GM12891 (cell line): Measurements from ENCODE around the gene FRA10AC1.

Experiments used
- POLR2A ChIP-seq: IDR thresholded peaks from 2 replicates; pipeline ENCODE4 v1.6.1; 2011; ENCODE audit warnings: low read depth, low read length, control low read depth
- POLR2AphosphoS5 ChIP-seq: IDR thresholded peaks from 2 replicates; pipeline ENCODE4 v1.6.1; 2011; ENCODE audit warnings: low read depth, low read length, control low read depth

DNA sequence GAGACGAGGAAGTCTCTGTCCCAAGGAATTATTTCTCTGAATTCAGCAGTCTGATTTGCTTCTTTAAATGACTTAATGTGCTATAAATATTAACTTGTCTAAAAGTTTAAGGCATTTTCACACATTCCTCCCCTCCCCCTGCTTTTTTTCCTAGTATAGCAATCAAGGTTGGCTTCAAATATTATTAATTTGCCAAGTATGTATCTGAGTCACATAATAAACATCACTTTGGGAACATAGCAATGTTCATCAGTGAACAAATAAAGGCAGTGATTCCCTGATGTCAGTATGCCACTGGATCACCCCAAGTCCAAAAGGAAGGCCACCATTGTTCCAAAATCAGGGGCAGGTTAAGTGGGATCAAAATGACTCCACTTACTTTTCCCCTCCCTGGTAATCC, 49.5 kb downstream of the FRA10AC1 start:
- no peak for TF ChIP-seq POLR2AphosphoS5
- TF ChIP-seq POLR2A: no peak
